Body of pancreas (tissue), 4 donors: ENCODE results near the gene PCED1A. TPM values are rescaled to one million over a fixed set of nuclear protein-coding genes. Genes with fewer than 3 reads are reported as not detected.

Source experiments
- ATAC-seq: fragments of 150-250 bp; one replicate; pipeline ENCODE4 v1.9.1; 2016
- DNase-seq, 4 donors: peaks; one replicate each; pipeline ENCODE4 v3.0.0-alpha.2; 2019
- H3K27ac ChIP-seq, 4 donors: fragments of 200-600 bp; sonication (generic); 1 replicate in 3 of 4; 2 replicates in 1 of 4; pipeline versions ENCODE4 v1.5.1 to v1.6.1; 2016 to 2019; ENCODE audit warnings: mild to moderate bottlenecking in 1 of 4, mixed read lengths in 1 of 4, moderate library complexity in 1 of 4
- H3K27me3 ChIP-seq, 2 donors: fragments of 200-600 bp; sonication (generic); one replicate each; pipeline ENCODE4 v1.6.0; 2016; ENCODE audit warnings: mild to moderate bottlenecking in 1 of 2
- H3K36me3 ChIP-seq, 2 donors: fragments of 200-600 bp; sonication (generic); replicated peaks in 1 of 2; 2 replicates each; pipeline ENCODE4 v1.5.1; 2016; ENCODE audit warnings: low read depth in 2 of 2; ENCODE audit not compliant: insufficient read depth in 1 of 2
- H3K4me1 ChIP-seq: fragments of 200-600 bp; sonication (generic); one replicate; pipeline ENCODE4 v1.6.0; 2016
- H3K4me3 ChIP-seq, 2 donors: fragments of 200-600 bp; sonication (generic); 1 replicate in 1 of 2; 2 replicates in 1 of 2; pipeline ENCODE4 v1.5.1; 2016 to 2019
- H3K9me3 ChIP-seq, 3 donors: fragments of 200-600 bp; sonication (generic); 1 replicate in 2 of 3; 2 replicates in 1 of 3; pipeline ENCODE4 v1.5.1; 2016
- CTCF ChIP-seq, 7 experiments: fragments of 450-650 bp in 4 of 7; fragments of 200-600 bp in 3 of 7; sonication (generic) in 3 of 7; IDR thresholded peaks; one replicate each; pipeline ENCODE4 v1.5.1; 2016 to 2019; ENCODE audit warnings: antibody characterized with exemption in 7 of 7
- POLR2A ChIP-seq, 3 donors: fragments of 450-650 bp; IDR thresholded peaks; one replicate each; pipeline ENCODE4 v1.6.1; 2016; ENCODE audit warnings: antibody characterized with exemption in 3 of 3, mild to moderate bottlenecking in 2 of 3
- WGBS, 2 donors: methylation state at CpG; one replicate each; pipeline ENCODE4 v1.1.5; 2017; 5-methylcytosine and 5-hydroxymethylcytosine counted together
- intact Hi-C: fragments of 100-400 bp; cut with DNase I; formaldehyde crosslinking; loops from one replicate; pipeline ENCODE4 v1.15.1; 2023
- total RNA-seq, 2 donors: library from RNA; depleted of rRNA; stranded (reverse); fragments of >200 nt; gene quantifications; one replicate each; pipeline ENCODE4 v1.1.0, GENCODE V29; 2016

PCED1A gene
- total RNA-seq, 2 donors from 2014 or later, result 26.5 to 48.1 TPM

DNA sequence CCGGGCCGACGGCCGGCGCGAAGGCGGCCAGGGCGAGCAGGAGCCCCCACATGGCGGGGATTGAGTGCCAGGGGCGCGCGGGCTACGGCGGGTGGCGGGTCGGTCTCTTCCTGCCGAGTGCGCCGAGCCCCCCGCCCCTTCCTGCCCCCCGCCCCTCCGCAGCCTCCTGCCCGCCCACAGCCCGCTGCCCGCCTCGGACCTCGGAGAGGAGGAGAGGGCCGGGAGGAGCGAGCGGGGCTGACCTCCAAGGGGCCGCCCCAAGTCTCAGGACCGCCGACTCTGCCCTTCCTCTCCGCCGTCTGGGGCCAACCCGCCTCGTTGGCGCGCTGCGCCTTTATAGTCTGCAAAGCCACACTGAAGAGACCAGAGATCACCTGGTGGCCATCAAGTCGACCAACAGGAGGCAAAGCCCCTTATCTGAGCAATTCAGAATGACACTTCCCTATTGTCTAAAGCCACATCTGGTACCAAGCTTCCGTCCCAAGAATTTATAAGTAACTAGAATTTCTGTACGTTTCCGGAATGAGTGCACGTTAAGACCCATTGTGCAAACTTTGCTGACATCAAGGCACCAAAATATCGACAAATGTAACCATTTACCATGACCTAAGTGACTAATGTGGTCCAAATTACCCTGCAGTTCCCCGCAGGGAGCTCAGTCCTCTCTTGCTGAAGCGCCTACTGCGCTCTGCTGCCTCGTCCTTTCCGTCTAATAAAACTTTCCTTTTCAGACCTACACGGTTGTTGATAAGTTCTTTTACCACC is 39.8 kb downstream of the PCED1A start, which contains the start of gene CPXM1:
CPXM1 (minus strand) TSS at position 107 of the 765 bp plus-strand sequence; CDS start at position 52, 55 bp downstream.
- 2 to 6% methylated on average over 11 to 42 of the region's 52 CpGs for WGBS, 2 donors
- ATAC-seq (no peak), DNase-seq (no peak)
- H3K9me3 ChIP-seq, result no peaks in the 10 kb centered on the region
- intact Hi-C loops, result no loop called here
- H3K36me3 ChIP-seq, result no peaks in the 10 kb centered on the region
- peaks cover 23% of the 10 kb centered on the region for H3K4me1 ChIP-seq
- no peak for TF ChIP-seq CTCF (IDR thresholded peaks at IDR 0.05)
- no peak for TF ChIP-seq POLR2A (IDR thresholded peaks at IDR 0.05)
- H3K27ac ChIP-seq, result no peak within 1 kb of the TSS
- peaks cover 0 to 9% of the 10 kb centered on the region in 2 donors for H3K27me3 ChIP-seq
- H3K4me3 ChIP-seq, result no peak within 1 kb of the TSS

- no peak overlapping the region for H3K27ac ChIP-seq
- intact Hi-C loops, result no loop called here
- TF ChIP-seq CTCF (IDR thresholded peaks at IDR 0.05), result no peak
- no peak for TF ChIP-seq POLR2A (IDR thresholded peaks at IDR 0.05)
- H3K36me3 ChIP-seq, result no peaks in the 10 kb centered on the region
- peaks cover 0 to 9% of the 10 kb centered on the region in 2 donors for H3K27me3 ChIP-seq
- H3K9me3 ChIP-seq, result no peaks in the 10 kb centered on the region
- ATAC-seq (no peak), DNase-seq (no peak)
- no peak overlapping the region for H3K4me3 ChIP-seq
- WGBS, 2 donors, result 4 to 8% methylated on average over 10 to 53 of the region's 61 CpGs
- peaks cover 23% of the 10 kb centered on the region for H3K4me1 ChIP-seq
These were observed 40.6 kb downstream of the PCED1A start for GRCh38 chr20:2799688-2800520.

GRCh38 chr20:2799271-2799670 is 41.2 kb downstream of the PCED1A start:
- WGBS, 2 donors, result 55 to 63% methylated on average over 8 to 9 of the region's 9 CpGs
- no peak for TF ChIP-seq POLR2A (IDR thresholded peaks at IDR 0.05)
- TF ChIP-seq CTCF (IDR thresholded peaks at IDR 0.05), result no peak
- Histone ChIP-seq H3K36me3 (no peaks in the 10 kb centered on the region), H3K4me3 (no peak overlapping the region), H3K27ac (no peak overlapping the region), H3K9me3 (no peaks in the 10 kb centered on the region), H3K4me1 (peaks cover 23% of the 10 kb centered on the region), H3K27me3 (peaks cover 0 to 9% of the 10 kb centered on the region in 2 donors)
- ATAC-seq (no peak), DNase-seq (no peak)
- intact Hi-C loops, result no loop called here

DNA sequence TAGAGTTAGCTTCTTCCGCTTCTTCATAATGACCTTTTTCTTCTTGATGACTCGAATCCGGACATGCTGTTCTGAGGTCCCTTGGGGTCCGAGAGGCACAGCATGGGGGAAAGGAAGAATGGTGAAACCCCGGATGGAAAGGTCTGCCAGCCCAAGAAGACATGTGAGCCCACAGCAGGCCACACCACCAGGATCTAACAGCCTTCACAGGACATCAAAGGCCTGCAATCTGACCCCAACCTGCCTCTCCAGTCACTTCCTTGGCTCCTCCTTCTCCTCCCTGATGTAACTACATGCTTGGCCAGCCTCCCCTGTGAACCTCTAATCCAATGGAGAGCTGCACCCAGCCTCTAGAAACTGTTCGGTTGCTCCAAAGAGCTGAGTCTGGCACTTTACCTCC is 41.6 kb downstream of the PCED1A start:
- no peak for ATAC-seq
- Histone ChIP-seq H3K27me3 (peaks cover 0 to 7% of the 10 kb centered on the region in 2 donors), H3K36me3 (no peaks in the 10 kb centered on the region), H3K4me3 (no peak overlapping the region), H3K27ac (no peak overlapping the region), H3K9me3 (no peaks in the 10 kb centered on the region), H3K4me1 (peaks cover 23% of the 10 kb centered on the region)
- TF ChIP-seq CTCF (IDR thresholded peaks at IDR 0.05) (no peak), POLR2A (IDR thresholded peaks at IDR 0.05) (no peak)
- intact Hi-C loops, result no loop called here
- WGBS, 2 donors, result 58 to 93% methylated on average over 5 to 6 of the region's 6 CpGs
- no peak for DNase-seq
